WTC11 (cell line): ENCODE results near the gene NDUFB10. TPM values are rescaled to one million over a fixed set of nuclear protein-coding genes. Genes with fewer than 3 reads are reported as not detected.

Experiments
- ATAC-seq: fragments of 200-7000 bp; cut with Tn5 transposase; 2 replicates; pipeline ENCODE4 v1.10.0; 2021; ENCODE audit warnings: mild to moderate bottlenecking, moderate library complexity
- CTCF ChIA-PET: fragments of 300-600 bp; sonication (Branson Sonifier 250); formaldehyde crosslinking; loops from one replicate; lab custom pipeline; 2021; ENCODE audit warnings: antibody characterized with exemption; lab: Charles Lee
- POLR2A ChIA-PET: fragments of 350-600 bp; sonication (Branson Sonifier 250); formaldehyde crosslinking; loops from one replicate; lab custom pipeline; 2021; ENCODE audit warnings: antibody characterized with exemption; lab: Charles Lee
- DNase-seq: peaks from one replicate; pipeline ENCODE4 v3.0.0; 2021; ENCODE audit warnings: low spot score
- H3K27ac Mint-ChIP-seq: 2 replicates; pipeline ENCODE4 v1.8.0; 2021; ENCODE audit warnings: mixed read lengths
- H3K27me3 Mint-ChIP-seq: 2 replicates; pipeline ENCODE4 v1.8.0; 2021; ENCODE audit warnings: low read depth, mild to moderate bottlenecking, moderate library complexity, mixed read lengths
- H3K36me3 Mint-ChIP-seq: 2 replicates; pipeline ENCODE4 v1.8.0; 2021; ENCODE audit warnings: mixed read lengths
- H3K4me1 Mint-ChIP-seq: 2 replicates; pipeline ENCODE4 v1.8.0; 2022; ENCODE audit warnings: mixed read lengths
- H3K4me3 Mint-ChIP-seq: 2 replicates; pipeline ENCODE4 v1.8.0; 2021; ENCODE audit warnings: mild to moderate bottlenecking, moderate library complexity, mixed read lengths
- H3K9me3 Mint-ChIP-seq: 2 replicates; pipeline ENCODE4 v1.8.0; 2021; ENCODE audit warnings: mixed read lengths
- ATF2 ChIP-seq: sonication (generic); formaldehyde crosslinking; IDR thresholded peaks from 2 replicates; pipeline ENCODE4 v1.8.1; 2022; ENCODE audit warnings: low read depth, missing genetic modification reagents, borderline replicate concordance
- ATF3 ChIP-seq: sonication (generic); formaldehyde crosslinking; conservative IDR thresholded peaks from 2 replicates; pipeline ENCODE4 v1.8.1; 2022; ENCODE audit warnings: mild to moderate bottlenecking, missing genetic modification reagents
- FOXJ3 ChIP-seq: sonication (generic); formaldehyde crosslinking; IDR thresholded peaks from 2 replicates; pipeline ENCODE4 v1.9.0; 2021; ENCODE audit warnings: missing genetic modification reagents, mild to moderate bottlenecking, borderline replicate concordance
- MLX ChIP-seq: sonication (generic); formaldehyde crosslinking; IDR thresholded peaks from 2 replicates; pipeline ENCODE4 v1.8.1; 2023; ENCODE audit warnings: mild to moderate bottlenecking, missing genetic modification reagents, moderate library complexity
- NFYB ChIP-seq: sonication (generic); formaldehyde crosslinking; conservative IDR thresholded peaks from 2 replicates; pipeline ENCODE4 v1.8.0; 2022; ENCODE audit warnings: low read depth, missing genetic modification reagents
- NR2C2 ChIP-seq: sonication (generic); formaldehyde crosslinking; IDR thresholded peaks from 2 replicates; pipeline ENCODE4 v1.8.0; 2022; ENCODE audit warnings: mild to moderate bottlenecking, missing genetic modification reagents
- PRDM15 ChIP-seq: sonication (generic); formaldehyde crosslinking; IDR thresholded peaks from 2 replicates; pipeline ENCODE4 v1.8.0; 2022; ENCODE audit warnings: missing genetic modification reagents
- PRRX2 ChIP-seq: fragments of 250-450 bp; sonication (Bioruptor Pico); IDR thresholded peaks from 2 replicates; pipeline ENCODE4 v1.8.0; 2021; ENCODE audit warnings: mild to moderate bottlenecking
- RELA ChIP-seq: sonication (generic); formaldehyde crosslinking; IDR thresholded peaks from 2 replicates; pipeline ENCODE4 v1.8.1; 2022; ENCODE audit warnings: missing genetic modification reagents, mild to moderate bottlenecking, borderline replicate concordance
- TEAD1 ChIP-seq: sonication (generic); formaldehyde crosslinking; IDR thresholded peaks from 2 replicates; pipeline ENCODE4 v1.8.0; 2022; ENCODE audit warnings: mild to moderate bottlenecking, missing genetic modification reagents
- ZBTB21 ChIP-seq: sonication (generic); formaldehyde crosslinking; IDR thresholded peaks from 2 replicates; pipeline ENCODE4 v1.8.1; 2023; ENCODE audit warnings: mild to moderate bottlenecking, missing genetic modification reagents, borderline replicate concordance
- ZNF138 ChIP-seq: sonication (generic); formaldehyde crosslinking; conservative IDR thresholded peaks from 2 replicates; pipeline ENCODE4 v1.8.1; 2022; ENCODE audit warnings: mild to moderate bottlenecking, moderate library complexity, missing genetic modification reagents
- ZNF416 ChIP-seq: fragments of 250-450 bp; sonication (Bioruptor Pico); IDR thresholded peaks from 2 replicates; pipeline ENCODE4 v1.9.0; 2021; ENCODE audit warnings: mild to moderate bottlenecking, inconsistent platforms
- ZNF512 ChIP-seq: sonication (generic); formaldehyde crosslinking; IDR thresholded peaks from 2 replicates; pipeline ENCODE4 v1.8.1; 2022; ENCODE audit warnings: missing genetic modification reagents, borderline replicate concordance
- total RNA-seq: library from RNA; stranded (reverse); gene quantifications from 3 replicates; pipeline ENCODE4 v1.2.3, GENCODE V29; 2021
- TF ChIP-seq, protein P1 (sequence below): fragments of 250-450 bp; sonication (Bioruptor Pico); IDR thresholded peaks from 2 replicates; pipeline ENCODE4 v1.9.0; 2021; ENCODE audit warnings: mild to moderate bottlenecking
- TF ChIP-seq, protein P2 (sequence below): sonication (generic); formaldehyde crosslinking; IDR thresholded peaks from 2 replicates; pipeline ENCODE4 v1.8.0; 2022; ENCODE audit warnings: mild to moderate bottlenecking, missing genetic modification reagents

NDUFB10 gene
- total RNA-seq, 1 experiment from 2014 or later = 228 TPM

GRCh38 chr16:1929105-1929504 lies 30.2 kb upstream of the NDUFB10 start:
- H3K9me3 Mint-ChIP-seq = no peaks in the 10 kb centered on the region
- TF ChIP-seq PRRX2 (CRISPR knock-in tag) (no peak), RELA (CRISPR knock-in tag) (no peak), ZNF138 (CRISPR knock-in tag) (no peak), FOXJ3 (no peak), ATF3 (CRISPR knock-in tag) (no peak), TEAD1 (CRISPR knock-in tag) (no peak), NR2C2 (CRISPR knock-in tag) (no peak), MLX (CRISPR knock-in tag) (no peak), NFYB (CRISPR knock-in tag) (no peak), ZNF416 (no peak), ZNF512 (no peak), ZBTB21 (no peak), ATF2 (CRISPR knock-in tag) (no peak), PRDM15 (CRISPR knock-in tag) (no peak)
- TF ChIP-seq, protein P1, sequence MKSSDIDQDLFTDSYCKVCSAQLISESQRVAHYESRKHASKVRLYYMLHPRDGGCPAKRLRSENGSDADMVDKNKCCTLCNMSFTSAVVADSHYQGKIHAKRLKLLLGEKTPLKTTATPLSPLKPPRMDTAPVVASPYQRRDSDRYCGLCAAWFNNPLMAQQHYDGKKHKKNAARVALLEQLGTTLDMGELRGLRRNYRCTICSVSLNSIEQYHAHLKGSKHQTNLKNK = no peak
- TF ChIP-seq, protein P2, sequence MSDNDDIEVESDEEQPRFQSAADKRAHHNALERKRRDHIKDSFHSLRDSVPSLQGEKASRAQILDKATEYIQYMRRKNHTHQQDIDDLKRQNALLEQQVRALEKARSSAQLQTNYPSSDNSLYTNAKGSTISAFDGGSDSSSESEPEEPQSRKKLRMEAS (CRISPR knock-in tag) = no peak
- TF ChIP-seq, all 79 proteins: peak for 0
- CTCF ChIA-PET = interaction anchor here (0.7 to 2.0 kb wide), 32 partner anchors 8 to 325 kb away, joined by 3 to 16 read pairs (median 4); partner anchors contain the start of genes EME2, MRPS34, MSRB1 and NTHL1
- Mint-ChIP-seq H3K27ac (no peak overlapping the region), H3K4me3 (peak overlapping the region; percentile 69), H3K27me3 (peaks cover 48% of the 10 kb centered on the region), H3K4me1 (peaks cover 15% of the 10 kb centered on the region), H3K36me3 (no peaks in the 10 kb centered on the region)
- ATAC-seq (peak; percentile 54), DNase-seq (no peak)
- POLR2A ChIA-PET = interaction anchor here (0.7 kb wide), 2 partner anchors 146 to 226 kb away, joined by 4 to 5 read pairs; partner anchors contain the start of genes NUBP2 and TRAF7
